Peyer's patch (tissue), 4 donors: ENCODE data around the gene HS6ST3.

Experiments
- POLR2A ChIP-seq, 2 donors: fragments of 450-650 bp; IDR thresholded peaks; one replicate each; pipeline ENCODE4 v1.5.1; 2017; ENCODE audit warnings: antibody characterized with exemption in 2 of 2, mild to moderate bottlenecking in 2 of 2, moderate library complexity in 2 of 2
- TF ChIP-seq, protein P1 (sequence below), 6 experiments: fragments of 450-650 bp in 4 of 6; fragments of 200-600 bp in 2 of 6; sonication (generic) in 1 of 6; IDR thresholded peaks; one replicate each; pipeline ENCODE4 v1.5.1; 2017 to 2019; ENCODE audit warnings: antibody characterized with exemption in 6 of 6, mild to moderate bottlenecking in 3 of 6, moderate library complexity in 1 of 6

DNA sequence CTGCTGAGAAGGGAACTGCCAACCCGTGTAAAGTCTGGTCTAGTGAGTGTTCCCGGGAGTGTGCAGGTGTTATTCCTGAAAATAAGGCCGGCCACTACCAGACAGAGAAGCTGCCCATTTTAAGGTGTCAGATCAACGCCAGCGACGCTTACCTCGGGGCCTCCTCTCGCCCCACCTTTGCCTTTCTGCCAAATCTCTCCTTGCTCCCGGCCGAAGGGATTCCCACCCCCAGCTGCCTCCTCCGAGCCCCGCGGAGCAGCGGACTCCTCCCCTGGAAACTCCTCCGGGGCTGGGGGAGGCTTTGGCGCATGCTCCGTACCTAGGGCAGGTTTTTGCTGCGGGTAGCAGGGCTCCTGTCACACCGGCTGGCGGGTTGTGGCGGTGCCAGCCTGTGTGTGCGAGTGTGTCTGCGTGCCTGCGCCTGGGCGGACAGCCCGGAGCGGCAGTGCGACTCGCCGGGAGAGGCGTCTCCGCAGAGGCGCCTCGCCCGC, at the start of gene HS6ST3:
- no peak for TF ChIP-seq POLR2A (IDR thresholded peaks at IDR 0.05)
- TF ChIP-seq, protein P1, sequence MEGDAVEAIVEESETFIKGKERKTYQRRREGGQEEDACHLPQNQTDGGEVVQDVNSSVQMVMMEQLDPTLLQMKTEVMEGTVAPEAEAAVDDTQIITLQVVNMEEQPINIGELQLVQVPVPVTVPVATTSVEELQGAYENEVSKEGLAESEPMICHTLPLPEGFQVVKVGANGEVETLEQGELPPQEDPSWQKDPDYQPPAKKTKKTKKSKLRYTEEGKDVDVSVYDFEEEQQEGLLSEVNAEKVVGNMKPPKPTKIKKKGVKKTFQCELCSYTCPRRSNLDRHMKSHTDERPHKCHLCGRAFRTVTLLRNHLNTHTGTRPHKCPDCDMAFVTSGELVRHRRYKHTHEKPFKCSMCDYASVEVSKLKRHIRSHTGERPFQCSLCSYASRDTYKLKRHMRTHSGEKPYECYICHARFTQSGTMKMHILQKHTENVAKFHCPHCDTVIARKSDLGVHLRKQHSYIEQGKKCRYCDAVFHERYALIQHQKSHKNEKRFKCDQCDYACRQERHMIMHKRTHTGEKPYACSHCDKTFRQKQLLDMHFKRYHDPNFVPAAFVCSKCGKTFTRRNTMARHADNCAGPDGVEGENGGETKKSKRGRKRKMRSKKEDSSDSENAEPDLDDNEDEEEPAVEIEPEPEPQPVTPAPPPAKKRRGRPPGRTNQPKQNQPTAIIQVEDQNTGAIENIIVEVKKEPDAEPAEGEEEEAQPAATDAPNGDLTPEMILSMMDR (IDR thresholded peaks at IDR 0.05): no peak
